Transverse colon (tissue), 4 donors: Measurements from ENCODE around the gene PDLIM3. TPM values are rescaled to one million over a fixed set of nuclear protein-coding genes. Genes with fewer than 3 reads are reported as not detected.
A peak's percentile ranks its signal among the peaks of the same experiment; 100 is the strongest.

ENCODE experiments used
- DNase-seq: peaks from one replicate; pipeline ENCODE4 v3.0.0-alpha.2; 2019
- H3K27ac ChIP-seq, 4 donors: fragments of 200-600 bp; sonication (generic); 2 replicates each; pipeline ENCODE4 v1.5.1; 2016 to 2018; ENCODE audit warnings: inconsistent platforms in 4 of 4
- H3K27me3 ChIP-seq: fragments of 200-600 bp; sonication (generic); 2 replicates; pipeline ENCODE4 v1.5.1; 2017; ENCODE audit warnings: inconsistent platforms
- H3K36me3 ChIP-seq, 4 donors: fragments of 200-600 bp; sonication (generic); 2 replicates each; pipeline ENCODE4 v1.5.1; 2017 to 2019; ENCODE audit warnings: inconsistent platforms in 4 of 4
- H3K4me1 ChIP-seq, 4 donors: fragments of 200-600 bp; sonication (generic); 2 replicates each; pipeline ENCODE4 v1.5.1; 2017 to 2020; ENCODE audit warnings: inconsistent platforms in 4 of 4
- H3K4me3 ChIP-seq, 4 donors: fragments of 200-600 bp; sonication (generic); 1 replicate in 1 of 4; 2 replicates in 3 of 4; pipeline versions ENCODE4 v1.5.1 to v1.6.1; 2017 to 2019; ENCODE audit warnings: inconsistent platforms in 4 of 4
- H3K9me3 ChIP-seq, 2 donors: fragments of 200-600 bp; sonication (generic); 2 replicates each; pipeline ENCODE4 v1.5.1; 2017 to 2019; ENCODE audit warnings: inconsistent platforms in 2 of 2
- EP300 ChIP-seq: sonication (generic); formaldehyde crosslinking; IDR thresholded peaks from one replicate; pipeline ENCODE4 v1.6.1; 2017; ENCODE audit warnings: antibody characterized with exemption, low read depth
- POLR2A ChIP-seq: fragments of 450-650 bp; IDR thresholded peaks from one replicate; pipeline ENCODE4 v1.6.1; 2016; ENCODE audit warnings: antibody characterized with exemption, mild to moderate bottlenecking, moderate library complexity
- POLR2AphosphoS5 ChIP-seq, 3 donors: sonication (generic); formaldehyde crosslinking; IDR thresholded peaks; one replicate each; pipeline ENCODE4 v1.6.1; 2016; ENCODE audit warnings: antibody characterized with exemption in 3 of 3
- WGBS, 2 donors: methylation state at CpG; one replicate each; pipeline ENCODE4 v1.1.5; 2018; ENCODE audit warnings: low coverage in 1 of 2; 5-methylcytosine and 5-hydroxymethylcytosine counted together
- in situ Hi-C, 4 donors: fragments of 200-750 bp; cut with MboI; loops; one replicate each; pipeline versions ENCODE4 v1.15.0 to v1.15.1; 2017; ENCODE audit warnings: low sequenced_read_pairs in 3 of 4, low pct_ligation_motif_present in 1 of 4, low pct_unique_long_range_greater_than_20kb in 1 of 4
- intact Hi-C: fragments of 100-400 bp; cut with DNase I; formaldehyde crosslinking; loops from one replicate; pipeline ENCODE4 v1.15.1; 2023; ENCODE audit warnings: low total_unique reads
- total RNA-seq, 4 donors: library from RNA; depleted of rRNA; stranded (reverse); fragments of >200 nt; gene quantifications; one replicate each; pipeline ENCODE4 v1.1.0, GENCODE V29; 2016
- TF ChIP-seq, protein P1 (sequence below), 5 experiments: fragments of 200-600 bp in 3 of 5; fragments of 450-650 bp in 2 of 5; sonication (generic) in 3 of 5; IDR thresholded peaks; 1 replicate in 2 of 5; 2 replicates in 3 of 5; pipeline ENCODE4 v1.5.1; 2016 to 2017; ENCODE audit warnings: antibody characterized with exemption in 5 of 5, inconsistent platforms in 3 of 5, mild to moderate bottlenecking in 2 of 5, moderate library complexity in 1 of 5

Gene PDLIM3
- total RNA-seq, 4 donors from 2014 or later: 81.9 to 209 (median 115) TPM

DNA sequence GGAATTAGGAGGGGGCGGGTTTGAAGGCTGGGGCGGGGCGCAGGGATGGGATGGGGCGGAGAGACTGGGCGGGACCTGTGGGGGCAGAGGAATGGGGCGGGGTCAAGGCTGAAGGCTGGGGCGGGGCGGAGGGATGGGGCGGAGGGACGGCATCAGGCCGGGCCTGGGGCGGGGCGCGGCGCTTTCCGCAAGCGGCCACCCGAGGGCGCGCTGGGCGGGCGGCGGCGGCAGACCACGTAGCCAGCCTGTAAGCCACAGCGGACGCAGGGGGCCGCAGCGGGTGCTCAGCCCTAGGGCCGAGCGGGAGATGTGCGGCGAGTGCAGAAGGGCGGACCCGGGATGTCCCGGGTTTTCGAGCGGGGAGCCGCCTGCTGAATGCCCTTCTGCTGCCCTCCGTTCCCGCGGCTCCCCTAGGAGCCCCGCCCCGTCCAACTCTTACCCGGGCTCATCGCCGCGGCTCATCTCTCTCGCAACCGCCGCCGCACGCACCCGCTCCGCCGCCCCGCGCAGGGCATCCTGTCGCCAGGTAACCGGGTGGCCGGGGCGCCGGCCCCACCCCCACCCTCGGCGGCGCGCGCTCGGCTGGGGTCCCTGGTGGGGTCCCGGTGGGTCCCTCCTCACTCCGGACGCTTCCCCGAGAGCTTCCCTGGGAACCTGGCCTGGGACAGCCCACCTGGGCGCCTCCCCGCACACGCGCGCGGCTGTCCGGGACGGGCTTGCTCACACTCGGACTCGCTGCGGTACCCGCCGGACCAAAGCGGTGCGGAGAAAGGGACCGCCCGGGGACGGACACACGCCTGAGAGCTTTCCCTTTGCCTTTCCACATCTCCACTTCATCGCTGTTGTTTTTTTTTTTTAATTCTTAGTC, 63.8 kb downstream of the PDLIM3 start, which contains the start of gene CCDC110:
TSS of gene CCDC110 (minus strand) at position 499 of the 868 bp plus-strand sequence. CDS start at position 449, 50 bp downstream.
- DNase-seq: peak; percentile 98
- Histone ChIP-seq H3K36me3 (no peaks in the 10 kb centered on the region), H3K27me3 (no peaks in the 10 kb centered on the region), H3K4me3 (peak within 1 kb of the TSS; percentile 62 to 83 (median 74)), H3K9me3 (no peaks in the 10 kb centered on the region), H3K27ac (peak within 1 kb of the TSS; percentile 69 to 78 (median 75)), H3K4me1 (peaks cover 0 to 14% (median 8%) of the 10 kb centered on the region in 4 donors)
- in situ Hi-C loops: loop anchor here in 1 of 4 donors (10.0 kb wide), 1 partner anchor 123 kb away; no protein-coding TSS in a partner anchor
- intact Hi-C loops: loop anchor here (1.0 kb wide), 1 partner anchor 125 kb away; no protein-coding TSS in a partner anchor
- 0 to 1% methylated on average over 11 to 45 of the region's 93 CpGs for WGBS, 2 donors
- peak in 2 of 3 donors; percentile 62 to 63 for TF ChIP-seq POLR2AphosphoS5 (IDR thresholded peaks at IDR 0.05)
- no peak for TF ChIP-seq EP300
- no peak for TF ChIP-seq POLR2A
- TF ChIP-seq, protein P1, sequence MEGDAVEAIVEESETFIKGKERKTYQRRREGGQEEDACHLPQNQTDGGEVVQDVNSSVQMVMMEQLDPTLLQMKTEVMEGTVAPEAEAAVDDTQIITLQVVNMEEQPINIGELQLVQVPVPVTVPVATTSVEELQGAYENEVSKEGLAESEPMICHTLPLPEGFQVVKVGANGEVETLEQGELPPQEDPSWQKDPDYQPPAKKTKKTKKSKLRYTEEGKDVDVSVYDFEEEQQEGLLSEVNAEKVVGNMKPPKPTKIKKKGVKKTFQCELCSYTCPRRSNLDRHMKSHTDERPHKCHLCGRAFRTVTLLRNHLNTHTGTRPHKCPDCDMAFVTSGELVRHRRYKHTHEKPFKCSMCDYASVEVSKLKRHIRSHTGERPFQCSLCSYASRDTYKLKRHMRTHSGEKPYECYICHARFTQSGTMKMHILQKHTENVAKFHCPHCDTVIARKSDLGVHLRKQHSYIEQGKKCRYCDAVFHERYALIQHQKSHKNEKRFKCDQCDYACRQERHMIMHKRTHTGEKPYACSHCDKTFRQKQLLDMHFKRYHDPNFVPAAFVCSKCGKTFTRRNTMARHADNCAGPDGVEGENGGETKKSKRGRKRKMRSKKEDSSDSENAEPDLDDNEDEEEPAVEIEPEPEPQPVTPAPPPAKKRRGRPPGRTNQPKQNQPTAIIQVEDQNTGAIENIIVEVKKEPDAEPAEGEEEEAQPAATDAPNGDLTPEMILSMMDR (IDR thresholded peaks at IDR 0.05): peak; percentile 30 to 84 (median 57)

DNA sequence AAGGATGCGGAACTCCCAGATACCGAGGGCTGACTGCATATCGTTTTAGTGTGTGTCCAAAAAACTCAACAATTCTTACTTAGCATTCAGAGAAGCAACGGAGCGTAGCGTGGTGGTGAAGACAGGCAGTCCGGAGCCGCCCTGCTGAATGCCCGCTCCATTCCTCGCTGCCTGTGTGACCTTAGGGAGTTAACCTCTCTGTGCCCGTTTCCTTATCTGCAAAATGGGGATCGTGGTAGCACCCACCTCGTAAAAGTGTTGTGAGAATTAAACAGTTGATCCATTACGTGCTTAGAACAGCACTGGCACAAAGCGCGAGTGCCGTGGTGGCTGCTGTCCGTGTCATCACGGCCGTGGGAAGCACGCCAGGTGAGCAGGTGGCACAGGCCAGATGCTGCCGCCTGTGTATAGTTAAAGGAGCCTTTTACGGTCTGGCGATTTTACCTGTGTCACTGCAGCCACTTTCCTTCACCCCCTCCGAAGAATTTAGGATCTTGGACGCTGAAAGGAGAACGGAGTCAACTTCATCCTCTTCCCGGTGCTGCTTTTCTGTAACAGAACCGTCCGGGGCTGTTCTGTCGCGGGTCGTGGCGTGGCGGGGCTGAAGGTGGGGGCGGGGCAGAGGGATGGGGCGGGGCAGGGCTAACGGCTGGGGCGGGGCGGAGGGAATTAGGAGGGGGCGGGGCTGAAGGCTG, 64.7 kb downstream of the PDLIM3 start:
- Histone ChIP-seq H3K36me3 (no peaks in the 10 kb centered on the region), H3K4me3 (peak overlapping the region; percentile 28 to 58 (median 38)), H3K27ac (peak overlapping the region; percentile 55 to 71 (median 67)), H3K27me3 (no peaks in the 10 kb centered on the region), H3K4me1 (peaks cover 0 to 14% (median 8%) of the 10 kb centered on the region in 4 donors), H3K9me3 (no peaks in the 10 kb centered on the region)
- in situ Hi-C loops: loop anchor here in 1 of 4 donors (10.0 kb wide), 1 partner anchor 124 kb away; no protein-coding TSS in a partner anchor
- peak; percentile 73 for DNase-seq
- intact Hi-C loops: loop anchor here (1.0 kb wide), 1 partner anchor 126 kb away; no protein-coding TSS in a partner anchor
- TF ChIP-seq, protein P1 (IDR thresholded peaks at IDR 0.05): no peak
- TF ChIP-seq POLR2AphosphoS5 (IDR thresholded peaks at IDR 0.05): peak in 1 of 3 donors; percentile 27
- no peak for TF ChIP-seq EP300
- 5 to 20% methylated on average over 1 to 27 of the region's 41 CpGs for WGBS, 2 donors

DNA sequence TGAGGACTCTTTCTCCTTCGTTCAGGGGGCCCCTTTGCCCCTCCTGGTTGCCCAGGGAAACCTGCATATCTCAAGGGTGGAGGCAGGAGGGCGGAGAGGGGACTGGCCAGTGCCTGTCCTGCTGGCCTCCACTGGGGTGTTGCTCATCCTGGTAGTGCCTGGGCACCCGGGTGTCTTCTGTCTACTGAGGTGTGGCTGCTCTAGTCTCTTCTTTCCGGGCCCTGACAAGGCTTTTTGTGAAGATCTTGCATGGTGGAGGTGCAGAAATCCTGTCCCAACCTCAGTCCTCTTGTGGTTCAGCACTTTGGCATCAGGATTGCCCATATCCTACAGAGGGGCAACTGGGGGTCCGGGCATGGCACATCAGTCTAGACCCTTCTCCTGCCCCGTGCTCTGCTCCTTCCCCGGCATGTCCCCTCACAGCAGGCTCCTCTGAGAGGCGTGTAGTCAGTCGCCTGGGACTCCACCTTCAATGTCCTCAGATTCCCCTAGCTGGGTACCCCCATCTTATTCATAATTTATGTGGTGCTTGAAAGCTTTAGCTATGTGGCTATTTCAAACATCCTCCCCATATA, 65.6 kb downstream of the PDLIM3 start:
- Histone ChIP-seq H3K4me1 (peaks cover 0 to 14% (median 8%) of the 10 kb centered on the region in 4 donors), H3K27ac (no peak overlapping the region), H3K9me3 (no peaks in the 10 kb centered on the region), H3K36me3 (no peaks in the 10 kb centered on the region), H3K27me3 (no peaks in the 10 kb centered on the region), H3K4me3 (no peak overlapping the region)
- peak; percentile 20 for DNase-seq
- 60 to 75% methylated on average over 1 to 9 of the region's 9 CpGs for WGBS, 2 donors
- intact Hi-C loops: loop anchor here (5.0 kb wide), 1 partner anchor 1163 kb away; no protein-coding TSS in a partner anchor
- TF ChIP-seq EP300 (no peak), POLR2A (no peak), POLR2AphosphoS5 (IDR thresholded peaks at IDR 0.05) (no peak)
- TF ChIP-seq, protein P1 (IDR thresholded peaks at IDR 0.05): no peak
- in situ Hi-C loops: loop anchor here in 1 of 4 donors (10.0 kb wide), 1 partner anchor 125 kb away; no protein-coding TSS in a partner anchor
